GM21423 (cell line): ENCODE results near the gene PIN1.
"Not testable (repeated sequence)": the region's sequence is repeated elsewhere in the genome, so short reads cannot be mapped to it uniquely, and the experiment has no call there.

ENCODE experiments used
- ATAC-seq: cut with Tn5 transposase; IDR thresholded peaks from one replicate; pipeline ENCODE4 v1.9.1; 2021; ENCODE audit warnings: mild to moderate bottlenecking, moderate library complexity; ENCODE audit not compliant: unreplicated experiment

PIN1 gene

DNA sequence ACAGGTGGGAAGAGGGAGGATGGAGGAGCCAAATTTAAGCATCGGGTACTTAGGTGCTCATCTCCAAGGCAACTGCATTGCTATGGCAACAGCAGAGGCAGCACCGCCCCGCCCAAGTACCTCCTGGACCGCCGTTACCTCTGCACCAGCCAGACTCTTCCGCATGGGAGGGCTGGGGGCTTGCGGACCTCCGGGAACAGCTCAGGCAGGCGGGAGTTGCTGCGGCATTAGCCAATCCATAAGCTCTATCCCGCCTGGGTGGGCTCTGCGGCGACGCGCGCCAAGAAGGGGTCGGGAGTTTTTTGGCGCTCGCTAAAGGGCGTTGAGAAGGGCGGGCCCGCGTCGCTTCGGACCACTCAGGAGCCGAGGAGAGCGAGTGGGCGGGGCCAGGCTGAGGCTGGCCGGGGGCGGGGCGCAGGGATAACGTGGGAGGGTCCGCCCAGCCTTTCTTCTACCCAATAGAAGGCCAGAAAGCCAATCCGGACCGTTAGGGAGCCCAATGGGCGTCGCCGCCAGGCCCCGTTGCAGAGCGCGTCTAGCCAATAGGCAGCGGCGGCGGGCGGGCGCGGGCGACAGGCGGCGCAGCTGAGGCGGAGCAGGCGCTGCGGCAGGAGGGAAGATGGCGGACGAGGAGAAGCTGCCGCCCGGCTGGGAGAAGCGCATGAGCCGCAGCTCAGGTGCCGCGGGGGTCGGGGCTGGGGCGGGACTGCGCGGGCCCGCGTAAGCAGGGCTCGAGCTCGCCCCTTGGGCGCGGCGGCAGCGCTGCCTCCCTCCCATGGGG is at the start of gene PIN1:
PIN1 (plus strand) TSS at position 593 of the 781 bp plus-strand sequence; CDS start at position 620, 27 bp downstream.
- peak; percentile 94 for ATAC-seq

DNA sequence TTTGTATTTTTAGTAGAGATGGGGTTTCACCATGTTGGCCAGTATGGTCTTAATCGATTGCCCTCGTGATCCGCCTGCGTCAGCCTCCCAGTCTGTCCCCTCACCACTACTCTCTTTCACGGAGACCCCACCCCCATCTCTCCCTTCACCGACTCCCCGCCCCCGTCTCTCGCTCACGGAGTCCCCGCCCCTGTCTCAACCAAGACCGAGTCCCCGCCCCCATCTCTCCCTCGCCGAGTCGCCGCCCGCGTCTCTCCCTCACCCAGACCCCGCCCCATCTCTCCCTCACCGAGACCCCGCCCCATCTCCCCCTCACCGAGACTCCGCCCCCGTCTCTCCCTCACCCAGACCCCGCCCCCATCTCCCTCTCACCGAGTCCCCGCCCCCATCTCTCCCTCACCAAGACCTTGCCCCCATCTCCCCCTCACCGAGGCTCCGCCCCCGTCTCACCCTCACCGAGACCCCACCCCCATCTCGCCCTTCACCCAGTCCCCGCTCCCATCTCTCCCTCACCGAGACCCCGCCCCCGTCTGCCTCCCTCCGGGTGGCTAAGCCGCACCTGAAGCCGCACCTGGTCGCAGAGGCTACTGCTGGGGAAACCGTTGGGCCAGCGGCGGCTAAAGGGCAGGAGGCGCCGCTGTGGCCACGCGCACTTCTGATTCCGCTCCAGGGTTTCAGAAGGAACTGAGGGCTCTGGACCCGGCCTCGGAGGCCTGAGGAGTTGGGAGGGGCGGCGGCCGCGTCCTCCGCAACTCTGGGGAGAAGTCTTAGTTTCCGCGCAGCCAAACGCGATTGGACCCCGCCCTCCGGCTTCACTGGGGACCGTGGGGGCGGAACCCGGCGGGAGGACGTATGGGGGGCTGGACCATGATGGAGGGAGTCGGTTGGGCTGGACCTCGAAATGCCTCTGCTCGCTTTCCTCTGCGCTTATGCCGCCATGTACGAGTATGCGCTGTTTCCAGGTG is 49.5 kb upstream of the PIN1 start:
- peak; percentile 74 for ATAC-seq

DNA sequence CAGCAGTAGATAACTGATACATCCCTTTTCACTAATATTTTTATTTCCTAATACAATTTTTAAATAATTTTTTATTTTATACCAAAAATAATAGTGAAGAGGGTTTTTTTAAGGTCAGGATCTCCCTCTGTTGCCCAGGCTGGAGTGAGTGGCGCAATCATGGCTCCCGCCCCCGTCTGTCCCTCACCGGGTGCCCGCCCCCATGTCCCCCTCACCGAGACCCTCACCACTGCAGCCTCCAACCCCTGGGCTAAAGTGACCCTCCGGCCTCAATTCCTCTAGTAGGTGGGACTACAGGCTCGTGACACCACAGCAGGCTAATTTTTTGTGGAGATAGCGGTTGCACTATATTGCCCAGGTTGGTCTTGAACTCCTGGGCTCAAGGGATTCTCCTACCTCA is 48.8 kb upstream of the PIN1 start:
- no peak for ATAC-seq

DNA sequence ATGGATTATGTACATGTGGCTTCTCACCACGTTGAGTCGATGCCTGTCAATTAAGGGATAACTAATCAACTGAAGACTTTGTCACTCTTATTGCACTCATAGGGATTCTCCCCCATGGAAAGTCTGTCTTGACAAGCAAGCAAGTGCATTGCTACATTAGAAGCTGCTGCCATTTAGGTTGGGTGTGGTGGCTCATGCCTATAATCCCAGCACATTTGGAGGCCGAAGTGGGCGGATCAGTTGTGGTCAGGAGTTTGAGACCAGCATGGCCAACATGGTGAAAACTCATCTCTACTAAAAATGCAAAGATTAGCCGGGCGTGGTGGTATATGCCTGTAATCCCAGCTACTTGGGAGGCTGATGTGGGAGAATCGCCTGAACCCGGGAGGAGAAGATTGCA is 48.3 kb upstream of the PIN1 start:
- no peak for ATAC-seq

DNA sequence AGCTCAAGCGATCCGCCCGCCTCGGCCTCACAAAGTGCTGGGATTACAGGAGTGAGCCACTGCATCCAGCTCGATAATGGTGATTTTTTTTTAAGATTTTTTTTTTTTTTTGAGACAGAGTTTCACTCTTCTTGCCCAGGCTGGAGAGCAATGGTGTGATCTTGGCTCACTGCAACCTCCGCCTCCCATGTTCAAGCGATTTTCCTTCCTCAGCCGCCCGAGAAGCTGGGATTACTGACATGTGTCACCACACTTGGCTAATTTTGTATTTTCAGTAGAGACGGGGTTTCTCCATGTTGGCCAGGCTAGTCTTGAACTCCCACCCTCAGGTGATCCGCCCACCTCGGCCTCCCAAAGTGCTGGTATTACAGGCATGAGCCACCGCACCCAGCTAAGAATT is 46.5 kb upstream of the PIN1 start:
- not testable (repeated sequence) for ATAC-seq

DNA sequence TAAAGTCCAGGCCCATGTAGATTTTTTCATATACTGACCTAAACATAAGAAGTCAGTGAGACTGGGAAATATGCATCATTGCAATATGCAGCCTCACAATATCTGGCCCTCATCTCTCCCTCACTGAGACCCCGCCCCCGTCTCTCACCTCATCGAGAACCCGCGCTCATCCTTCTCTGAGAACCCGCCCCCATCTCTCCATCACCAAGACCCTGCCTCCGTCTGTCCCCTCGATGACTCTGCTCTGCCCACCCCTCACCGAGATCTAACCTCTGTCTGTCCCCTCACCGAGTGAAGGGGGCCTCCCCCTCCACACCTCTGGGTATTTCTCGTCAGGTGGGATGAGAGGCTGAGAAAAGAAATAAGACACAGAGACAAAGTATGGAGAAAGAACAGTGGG is 46.1 kb upstream of the PIN1 start:
- ATAC-seq, result no peak

DNA sequence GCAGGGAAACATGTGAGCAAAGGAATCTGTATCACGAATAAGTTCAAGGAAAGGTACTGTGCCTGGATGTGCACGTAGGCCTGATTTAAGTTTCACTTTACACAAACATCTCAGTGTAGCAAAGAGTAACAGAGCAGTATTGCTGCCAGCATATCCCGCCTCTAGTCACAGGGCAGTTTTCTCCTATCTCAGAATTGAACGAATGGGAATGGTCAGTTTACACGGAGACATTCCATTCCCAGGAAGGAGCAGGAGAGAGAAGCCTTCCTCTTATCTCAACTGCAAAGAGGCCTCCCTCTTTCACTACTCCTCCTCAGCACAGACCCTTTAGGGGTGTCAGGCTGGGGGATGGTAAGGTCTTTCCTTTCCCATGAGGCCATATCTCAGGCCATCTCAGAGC is 45.5 kb upstream of the PIN1 start:
- not testable (repeated sequence) for ATAC-seq

DNA sequence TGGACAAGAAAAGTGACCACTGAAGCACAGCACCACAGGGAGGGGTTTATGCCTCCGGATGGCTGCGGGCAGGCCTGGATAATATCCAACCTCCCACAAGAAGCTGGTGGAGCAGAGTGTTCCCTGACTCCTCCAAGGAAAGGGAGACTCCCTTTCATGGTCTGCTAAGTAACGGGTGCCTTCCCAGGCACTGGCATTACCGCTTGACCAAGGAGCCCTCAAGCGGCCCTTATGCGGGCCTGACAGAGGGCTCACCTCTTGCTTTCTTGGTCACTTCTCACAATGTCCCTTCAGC is 44.1 kb upstream of the PIN1 start:
- not testable (repeated sequence) for ATAC-seq

DNA sequence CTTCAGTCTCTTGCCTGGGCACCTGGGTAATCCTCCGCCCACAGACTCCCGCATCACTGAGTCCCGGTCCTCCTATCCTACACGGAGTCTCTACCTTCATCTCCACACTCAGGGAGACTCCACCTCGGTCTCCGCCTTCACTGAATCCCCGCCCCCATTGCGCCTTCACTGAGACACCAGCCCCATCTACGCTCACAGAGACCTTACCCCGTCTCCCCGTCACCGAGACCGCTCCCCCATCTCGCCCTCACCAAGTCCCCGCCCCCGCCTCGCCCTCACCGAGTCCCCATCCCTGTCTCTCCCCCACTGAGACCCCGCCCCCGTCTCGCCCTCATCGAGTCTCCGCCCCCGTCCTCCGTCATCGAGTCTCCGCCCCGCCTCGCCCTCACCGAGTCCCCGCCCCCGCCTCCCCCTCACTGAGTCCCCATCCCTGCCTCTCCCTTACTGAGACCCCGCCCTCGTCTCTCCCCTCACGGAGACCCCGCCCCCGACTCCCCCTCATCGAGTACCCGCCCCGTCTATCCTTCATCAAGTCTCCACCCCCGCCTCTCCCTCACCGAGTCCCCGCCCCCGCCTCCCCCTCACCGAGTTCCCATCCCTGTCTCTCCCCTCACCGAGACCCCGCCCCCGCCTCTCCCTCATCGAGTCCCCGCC is 43.4 kb upstream of the PIN1 start:
- ATAC-seq, result peak; percentile 42

DNA sequence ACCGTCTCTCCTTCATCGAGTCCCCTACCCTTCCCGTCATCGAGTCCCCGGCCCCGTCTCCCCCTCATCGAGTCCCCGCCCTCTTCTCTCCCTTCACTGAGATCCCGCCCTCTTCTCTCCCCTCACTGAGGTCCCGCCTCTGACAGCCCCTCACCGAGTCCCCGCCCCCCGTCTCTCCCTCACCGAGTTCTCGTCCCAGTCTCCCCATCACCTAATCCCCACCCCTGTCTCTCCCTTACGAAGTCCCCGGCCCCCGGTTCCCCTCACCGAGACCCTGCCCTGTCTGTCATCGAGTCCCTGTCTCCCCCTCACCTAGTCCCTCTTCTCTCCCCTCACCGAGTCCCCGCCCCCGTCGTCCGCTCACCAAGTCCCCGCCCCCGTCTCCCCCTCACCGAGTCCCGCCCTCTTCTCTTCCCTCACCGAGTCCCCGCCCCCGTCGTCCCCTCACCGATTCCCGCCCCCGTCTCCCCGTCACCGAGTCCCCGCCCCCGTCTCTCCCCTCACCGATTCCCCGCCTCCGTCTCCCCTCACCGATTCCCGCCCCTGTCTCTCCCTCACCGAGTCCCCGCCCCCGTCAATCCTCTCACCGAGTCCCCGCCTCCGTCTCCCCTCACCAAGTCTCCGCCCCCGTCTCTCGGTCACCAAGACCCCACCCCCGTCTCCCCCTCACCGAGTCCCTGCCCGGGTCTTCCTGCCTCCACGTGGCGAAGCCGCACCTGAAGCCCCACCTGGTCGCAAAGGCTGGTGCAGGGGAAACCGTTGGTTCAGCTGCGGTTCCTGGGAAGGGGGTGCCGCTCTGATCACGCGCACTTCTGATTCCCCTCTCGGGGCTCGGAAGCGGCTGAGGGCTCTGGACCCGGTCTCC is 42.7 kb upstream of the PIN1 start:
- ATAC-seq, result peak; percentile 35

DNA sequence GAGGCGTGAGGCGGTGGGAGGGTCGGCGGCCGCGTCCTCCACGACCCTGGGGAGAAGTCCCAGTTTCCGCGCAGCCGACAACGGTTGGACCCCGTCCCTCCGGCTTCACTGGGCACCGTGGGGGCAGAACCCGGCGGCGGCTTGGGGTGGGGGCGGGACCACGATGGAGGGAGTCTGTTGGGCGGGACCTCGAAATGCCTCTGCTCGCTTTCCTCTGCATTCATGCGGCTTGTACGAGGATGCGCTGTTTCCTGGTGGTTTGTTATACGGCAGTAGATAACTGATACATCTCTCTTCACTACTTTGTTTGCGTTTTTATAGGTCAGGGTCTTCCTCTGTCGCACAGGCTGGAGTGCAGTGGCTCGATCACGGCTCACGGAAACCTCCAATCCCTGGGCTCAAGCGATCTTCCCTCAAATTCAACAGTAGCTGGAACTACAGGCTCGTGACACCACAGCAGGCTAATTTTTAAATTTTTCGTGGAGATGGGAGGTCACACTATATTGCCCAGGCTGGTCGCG is 42.0 kb upstream of the PIN1 start:
- ATAC-seq, result peak; percentile 13

DNA sequence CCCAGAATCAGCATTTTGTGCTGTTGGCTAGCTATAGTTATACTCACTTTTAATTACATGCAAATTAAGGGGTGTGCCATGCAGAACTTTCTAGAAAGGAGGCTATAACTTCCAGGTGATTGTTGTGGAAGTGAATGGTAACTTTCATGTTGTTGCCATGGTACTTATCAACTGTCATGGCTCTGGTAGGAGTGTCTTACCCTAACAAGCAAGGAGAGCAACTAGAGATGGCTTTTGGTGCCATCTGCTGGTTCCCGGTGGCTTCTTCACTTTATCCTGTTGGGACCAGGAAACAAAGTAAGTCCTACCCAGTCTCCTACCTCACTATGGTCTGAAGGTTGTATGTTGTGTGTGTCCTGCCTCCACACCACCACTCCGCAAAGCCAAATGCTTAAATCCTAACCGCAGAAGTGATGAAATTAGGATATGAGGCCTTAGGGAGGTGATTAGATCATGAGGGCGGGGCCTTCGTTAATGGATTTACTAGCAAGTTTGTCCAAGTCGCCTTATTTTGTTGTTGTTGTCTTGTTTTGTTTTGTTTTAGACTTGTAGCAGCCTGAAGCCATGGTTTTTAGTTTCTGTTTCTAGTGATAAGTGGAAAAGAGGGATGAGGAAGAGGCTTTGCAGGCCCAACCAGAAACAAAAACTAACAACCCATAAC is 38.9 kb upstream of the PIN1 start:
- no peak for ATAC-seq

DNA sequence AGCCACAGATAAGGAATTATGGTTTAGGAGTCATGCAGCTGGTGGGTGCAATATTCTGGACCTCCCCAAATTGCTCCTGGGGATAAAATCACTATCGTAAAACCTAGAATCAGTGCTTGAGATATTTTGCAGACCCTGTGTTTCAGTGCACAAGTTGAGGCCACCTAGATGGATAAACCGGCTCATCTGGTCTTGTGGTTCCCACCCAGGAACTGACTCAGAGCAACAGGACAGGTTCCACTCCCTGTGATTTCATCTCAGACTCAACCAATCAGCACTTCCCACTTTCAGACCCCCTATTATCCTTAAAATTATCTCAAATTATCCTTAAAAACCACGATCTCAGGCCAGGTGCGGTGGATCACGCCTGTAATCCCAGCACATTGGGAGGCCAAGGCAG is 37.2 kb upstream of the PIN1 start:
- no peak for ATAC-seq

DNA sequence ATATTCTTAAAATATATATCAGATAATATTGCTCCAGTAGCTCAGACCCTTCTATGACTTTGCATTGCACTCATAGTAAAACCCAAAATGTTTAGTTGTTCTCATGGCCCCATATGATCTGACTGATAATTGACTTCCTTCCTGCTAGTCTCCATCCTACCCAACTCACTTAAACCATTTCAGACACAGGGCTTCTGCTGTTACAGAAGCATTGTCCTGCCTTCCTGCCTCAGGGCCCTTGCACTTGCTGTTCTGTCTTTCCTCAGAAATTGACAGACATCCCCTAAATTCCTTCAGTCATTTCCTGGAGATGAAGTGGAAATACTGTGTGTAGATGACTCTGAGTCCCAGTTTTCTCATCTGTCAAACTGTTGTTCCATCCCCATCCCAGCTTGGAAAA is 36.0 kb upstream of the PIN1 start:
- ATAC-seq, result no peak

DNA sequence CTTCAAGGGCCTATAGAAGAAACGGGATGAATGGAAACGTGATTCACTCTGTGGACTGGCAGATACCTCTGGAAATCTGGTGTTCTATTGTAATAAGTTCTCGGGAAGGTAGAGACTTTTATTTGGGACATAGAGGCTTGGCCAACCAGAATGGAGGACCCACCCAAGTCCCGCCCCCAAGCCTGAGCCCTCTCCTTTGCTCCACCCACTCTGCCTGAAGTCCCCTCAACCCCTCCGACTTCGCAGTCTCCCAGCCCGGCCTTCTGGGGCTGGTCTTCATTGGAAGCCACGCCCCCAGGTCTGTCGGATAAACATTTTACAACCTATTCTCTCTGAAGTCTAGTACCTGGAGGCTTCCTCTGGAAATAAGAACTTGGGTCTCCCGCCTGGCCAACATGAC is 33.1 kb upstream of the PIN1 start:
- no peak for ATAC-seq

DNA sequence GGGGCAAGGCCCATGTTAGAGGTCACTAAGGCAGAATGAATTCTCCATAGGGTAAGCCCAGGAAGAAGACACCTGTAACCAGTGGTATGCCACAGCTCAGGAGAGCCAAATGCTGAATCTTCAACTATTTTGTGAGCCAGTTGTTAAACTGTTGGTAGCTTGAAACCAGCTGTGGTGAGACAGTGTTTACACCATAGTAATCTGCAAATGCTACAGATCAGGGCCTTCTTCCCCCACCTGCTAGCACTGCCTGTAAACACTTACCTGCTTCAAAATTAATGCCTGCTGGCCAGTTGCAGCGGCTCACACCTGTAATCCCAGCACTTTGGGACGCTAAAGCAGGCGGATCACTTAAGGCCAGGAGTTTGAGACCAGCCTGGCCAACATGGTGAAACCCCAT is 28.3 kb upstream of the PIN1 start:
- ATAC-seq, result no peak

DNA sequence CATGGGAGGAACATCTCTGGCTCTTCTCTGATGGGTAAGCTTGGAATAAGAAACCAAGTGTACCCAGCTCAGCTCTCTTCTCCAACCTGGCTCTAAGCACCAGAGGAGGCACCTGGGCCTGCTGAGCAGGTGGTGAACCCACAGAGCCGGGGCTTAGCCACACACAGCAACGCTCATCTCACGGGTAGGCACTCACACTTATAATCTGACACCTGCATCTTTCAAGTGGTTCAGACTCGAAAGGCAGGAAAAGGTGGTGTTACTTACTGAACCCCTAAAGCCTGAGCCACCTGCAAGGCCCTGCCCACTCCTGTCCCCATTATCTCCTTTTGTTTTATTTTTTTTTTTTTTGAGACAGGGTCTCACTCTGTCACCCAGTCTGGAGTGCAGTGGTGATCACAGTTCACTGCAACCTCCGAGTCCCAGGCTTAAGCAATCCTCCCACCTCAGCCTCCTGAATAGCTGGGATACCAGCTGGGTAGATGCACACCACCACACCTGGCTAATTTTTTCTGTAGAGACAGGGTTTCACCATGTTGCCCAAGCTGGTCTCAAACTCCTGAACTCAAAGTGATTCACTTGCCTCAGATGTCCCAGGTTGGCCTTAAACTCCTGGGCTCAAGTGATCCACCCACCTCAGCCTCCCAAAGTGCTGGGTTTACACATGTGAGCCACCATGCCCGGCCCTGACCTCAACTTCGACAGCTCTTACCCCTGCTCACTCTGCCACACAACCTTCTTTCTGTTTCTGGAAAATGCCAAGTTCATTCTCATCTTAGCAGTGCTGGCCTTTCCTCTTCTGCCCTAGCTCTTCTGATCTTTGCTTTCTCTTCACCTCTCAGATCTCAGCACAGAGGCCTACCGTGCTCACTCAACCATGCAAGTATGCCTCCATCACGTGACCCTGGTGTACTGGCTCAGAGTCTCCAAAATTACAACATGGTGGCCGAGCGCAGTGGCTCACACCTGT is 26.0 kb upstream of the PIN1 start:
- no peak for ATAC-seq

DNA sequence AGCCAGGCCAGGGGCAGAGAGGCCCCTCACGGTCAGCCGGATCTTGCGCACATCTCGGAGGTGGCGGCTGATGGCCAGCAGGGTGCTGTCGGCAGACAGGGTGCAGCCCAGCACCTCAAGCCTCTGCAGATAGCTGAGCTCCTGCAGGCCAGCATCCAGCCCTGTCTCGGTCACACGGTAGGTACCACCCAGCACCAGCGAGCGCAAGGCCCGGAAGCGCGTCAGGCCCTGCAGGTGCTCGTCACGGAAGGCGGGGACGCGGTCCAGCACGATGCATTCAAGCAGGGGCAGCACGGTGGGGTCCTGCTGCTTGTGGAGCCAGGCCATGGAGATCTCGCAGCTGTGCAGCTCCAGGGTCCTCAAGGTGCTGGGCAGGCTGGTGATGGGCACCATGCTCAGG is 24.0 kb upstream of the PIN1 start:
- ATAC-seq, result no peak
